MM.1S (cell line): Measurements from ENCODE around the gene CREB1.

ENCODE experiments used
- EZH2 ChIP-seq: fragments of 300-600 bp; sonication (generic); optimal IDR thresholded peaks from 2 replicates; pipeline ENCODE3; 2017; ENCODE audit warnings: low read depth, mild to moderate bottlenecking, antibody characterized with exemption, low read length, mixed read lengths
- TF ChIP-seq, protein P1 (sequence below): fragments of 300-600 bp; sonication (generic); IDR thresholded peaks from 2 replicates; pipeline ENCODE4 v1.5.1; 2016; ENCODE audit warnings: antibody characterized with exemption, low read length, mixed read lengths

DNA sequence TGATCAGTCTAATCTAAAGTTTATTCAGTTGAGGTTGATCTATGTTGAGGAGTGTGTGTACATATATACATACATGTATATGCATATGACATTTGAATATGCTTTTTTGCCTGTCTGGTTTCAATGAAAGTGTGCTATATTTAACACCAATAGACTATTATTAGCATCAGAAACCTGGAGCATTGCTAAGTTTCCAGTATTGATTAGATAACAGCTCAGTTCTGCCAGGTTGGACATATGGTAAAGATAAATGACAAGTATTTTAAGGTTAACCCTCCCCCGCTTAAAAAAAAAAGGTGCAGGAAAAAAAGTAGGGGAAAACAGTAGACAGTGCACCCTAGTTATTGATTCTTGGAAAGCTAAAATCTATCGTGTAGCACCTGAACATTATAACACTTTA, 19.4 kb downstream of the CREB1 start:
- TF ChIP-seq, protein P1, sequence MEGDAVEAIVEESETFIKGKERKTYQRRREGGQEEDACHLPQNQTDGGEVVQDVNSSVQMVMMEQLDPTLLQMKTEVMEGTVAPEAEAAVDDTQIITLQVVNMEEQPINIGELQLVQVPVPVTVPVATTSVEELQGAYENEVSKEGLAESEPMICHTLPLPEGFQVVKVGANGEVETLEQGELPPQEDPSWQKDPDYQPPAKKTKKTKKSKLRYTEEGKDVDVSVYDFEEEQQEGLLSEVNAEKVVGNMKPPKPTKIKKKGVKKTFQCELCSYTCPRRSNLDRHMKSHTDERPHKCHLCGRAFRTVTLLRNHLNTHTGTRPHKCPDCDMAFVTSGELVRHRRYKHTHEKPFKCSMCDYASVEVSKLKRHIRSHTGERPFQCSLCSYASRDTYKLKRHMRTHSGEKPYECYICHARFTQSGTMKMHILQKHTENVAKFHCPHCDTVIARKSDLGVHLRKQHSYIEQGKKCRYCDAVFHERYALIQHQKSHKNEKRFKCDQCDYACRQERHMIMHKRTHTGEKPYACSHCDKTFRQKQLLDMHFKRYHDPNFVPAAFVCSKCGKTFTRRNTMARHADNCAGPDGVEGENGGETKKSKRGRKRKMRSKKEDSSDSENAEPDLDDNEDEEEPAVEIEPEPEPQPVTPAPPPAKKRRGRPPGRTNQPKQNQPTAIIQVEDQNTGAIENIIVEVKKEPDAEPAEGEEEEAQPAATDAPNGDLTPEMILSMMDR: no peak
- TF ChIP-seq EZH2: no peak
